Fibroblast of lung (primary cell): ENCODE data around the gene PPP5C. TPM values are rescaled to one million over a fixed set of nuclear protein-coding genes. Genes with fewer than 3 reads are reported as not detected.
A peak's percentile ranks its signal among the peaks of the same experiment; 100 is the strongest.

Experiments
- DNase-seq, 2 donors: peaks; one replicate each; pipeline versions ENCODE4 v3.0.0 to v3.0.0-alpha.2; 2010; ENCODE audit warnings: low read depth in 2 of 2
- H2AFZ ChIP-seq: 2 replicates; pipeline ENCODE4 v1.5.1; 2012; ENCODE audit warnings: low read length, control low read depth, inconsistent platforms
- H3K27ac ChIP-seq: 2 replicates; pipeline ENCODE4 v1.5.1; 2011; ENCODE audit warnings: low read length, control low read depth; ENCODE audit not compliant: insufficient read depth
- H3K27me3 ChIP-seq: 2 replicates; pipeline ENCODE4 v1.5.1; 2011; ENCODE audit warnings: mild to moderate bottlenecking, low read length; ENCODE audit not compliant: control insufficient read depth, insufficient read depth
- H3K36me3 ChIP-seq: 2 replicates; pipeline ENCODE4 v1.5.1; 2011; ENCODE audit warnings: low read length; ENCODE audit not compliant: control insufficient read depth, insufficient read depth
- H3K4me1 ChIP-seq: 2 replicates; pipeline ENCODE4 v1.5.1; 2011; ENCODE audit warnings: low read length; ENCODE audit not compliant: control insufficient read depth, insufficient read depth; ENCODE audit errors: extremely low read depth
- H3K4me2 ChIP-seq: 2 replicates; pipeline ENCODE4 v1.5.1; 2011; ENCODE audit warnings: low read length, control low read depth; ENCODE audit not compliant: insufficient read depth; ENCODE audit errors: extremely low read depth
- H3K4me3 ChIP-seq, 4 experiments: fragments of 200-600 bp in 1 of 4; sonication (generic) in 1 of 4; replicated peaks in 1 of 4; 2 replicates each; pipeline ENCODE4 v1.5.1; 2011 to 2016; ENCODE audit warnings: low read length in 4 of 4, low read depth in 3 of 4, mild to moderate bottlenecking in 3 of 4, control low read depth in 2 of 4, inconsistent platforms in 1 of 4, mixed read lengths in 1 of 4; ENCODE audit not compliant: insufficient read depth in 1 of 4; ENCODE audit errors: control extremely low read depth in 1 of 4
- H3K79me2 ChIP-seq: 2 replicates; pipeline ENCODE4 v1.5.1; 2012; ENCODE audit warnings: mild to moderate bottlenecking, low read length, inconsistent platforms; ENCODE audit not compliant: control insufficient read depth, insufficient read depth
- H3K9ac ChIP-seq: 2 replicates; pipeline ENCODE4 v1.5.1; 2011; ENCODE audit warnings: mild to moderate bottlenecking, low read length, control low read depth; ENCODE audit not compliant: insufficient read depth
- H3K9me3 ChIP-seq: 2 replicates; pipeline ENCODE4 v1.5.1; 2012; ENCODE audit warnings: low read depth, low read length; ENCODE audit not compliant: control insufficient read depth, insufficient read depth
- H4K20me1 ChIP-seq: 2 replicates; pipeline ENCODE4 v1.5.1; 2011; ENCODE audit warnings: low read length; ENCODE audit not compliant: control insufficient read depth, insufficient read depth; ENCODE audit errors: extremely low read depth
- EZH2 ChIP-seq: IDR thresholded peaks from 2 replicates; pipeline ENCODE4 v1.5.1; 2012; ENCODE audit warnings: low read length, control low read depth, mild to moderate bottlenecking; ENCODE audit errors: missing control alignments
- polyA plus RNA-seq, 2 donors: library from polyadenylated mRNA; depleted of rRNA in 1 of 2; stranded (reverse) in 1 of 2; unstranded in 1 of 2; fragments of >200 nt; gene quantifications; 2 replicates each; pipeline ENCODE4 v1.2.1, GENCODE V29; 2011 to 2012; ENCODE audit warnings: missing spikeins in 1 of 2
- total RNA-seq: library from RNA; depleted of rRNA; stranded (reverse); fragments of >200 nt; gene quantifications from 2 replicates; pipeline ENCODE4 v1.2.1, GENCODE V29; 2014
- TF ChIP-seq, protein P1 (sequence below), 2 donors: IDR thresholded peaks in 1 of 2; conservative IDR thresholded peaks in 1 of 2; 1 replicate in 1 of 2; 2 replicates in 1 of 2; pipeline ENCODE4 v1.5.1; 2011 to 2012; ENCODE audit warnings: low read length in 2 of 2, control low read depth in 1 of 2, inconsistent platforms in 1 of 2, low read depth in 1 of 2, mild to moderate bottlenecking in 1 of 2

The PPP5C gene
- total and polyA plus RNA-seq, 2 donors (not counting 1 experiment from before 2014, with no cell fraction given): 46.9 to 94.1 TPM

DNA sequence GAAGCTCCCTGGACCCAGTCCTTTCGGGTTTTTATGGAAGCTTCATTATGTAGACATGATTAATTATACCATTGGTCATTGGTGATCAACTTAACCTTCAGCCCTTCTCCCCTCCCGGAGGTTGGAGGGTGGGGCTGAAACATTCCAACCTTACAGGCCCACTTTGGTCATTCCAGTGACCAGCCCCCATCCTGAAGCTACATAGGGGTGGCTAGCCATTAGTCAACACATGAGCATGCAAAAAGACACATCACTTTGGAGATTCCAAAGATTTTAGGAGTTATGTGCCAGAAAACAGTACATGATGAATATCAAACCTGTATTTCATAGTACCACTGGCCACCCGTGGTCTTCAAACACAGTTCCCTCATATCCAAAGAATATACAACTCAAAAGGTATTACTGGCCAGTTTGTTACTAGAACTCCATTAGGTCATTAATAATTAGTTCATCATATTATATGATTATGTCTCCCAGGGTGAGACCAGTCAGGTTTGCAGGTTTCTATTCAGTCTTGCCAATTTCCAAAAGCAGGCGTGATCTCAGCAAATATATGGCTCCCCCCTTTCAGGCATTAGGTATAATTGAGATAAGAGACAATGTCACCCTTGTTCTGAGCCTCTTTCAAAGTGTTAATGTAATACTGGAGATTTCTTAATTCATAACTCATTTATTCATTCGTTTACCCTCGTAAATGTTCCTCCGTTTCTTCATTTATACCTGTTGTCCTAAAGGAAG is 11.1 kb downstream of the PPP5C start:
- Histone ChIP-seq H3K4me2 (peak overlapping the region; percentile 3), H2AFZ (no peak overlapping the region), H3K79me2 (peaks cover 49% of the 10 kb centered on the region), H3K9ac (no peak overlapping the region), H4K20me1 (no peaks in the 10 kb centered on the region), H3K27me3 (no peaks in the 10 kb centered on the region), H3K36me3 (peaks cover 24% of the 10 kb centered on the region), H3K9me3 (no peaks in the 10 kb centered on the region), H3K4me1 (peaks cover 12% of the 10 kb centered on the region), H3K27ac (no peak overlapping the region), H3K4me3 (no peak overlapping the region)
- TF ChIP-seq, protein P1, sequence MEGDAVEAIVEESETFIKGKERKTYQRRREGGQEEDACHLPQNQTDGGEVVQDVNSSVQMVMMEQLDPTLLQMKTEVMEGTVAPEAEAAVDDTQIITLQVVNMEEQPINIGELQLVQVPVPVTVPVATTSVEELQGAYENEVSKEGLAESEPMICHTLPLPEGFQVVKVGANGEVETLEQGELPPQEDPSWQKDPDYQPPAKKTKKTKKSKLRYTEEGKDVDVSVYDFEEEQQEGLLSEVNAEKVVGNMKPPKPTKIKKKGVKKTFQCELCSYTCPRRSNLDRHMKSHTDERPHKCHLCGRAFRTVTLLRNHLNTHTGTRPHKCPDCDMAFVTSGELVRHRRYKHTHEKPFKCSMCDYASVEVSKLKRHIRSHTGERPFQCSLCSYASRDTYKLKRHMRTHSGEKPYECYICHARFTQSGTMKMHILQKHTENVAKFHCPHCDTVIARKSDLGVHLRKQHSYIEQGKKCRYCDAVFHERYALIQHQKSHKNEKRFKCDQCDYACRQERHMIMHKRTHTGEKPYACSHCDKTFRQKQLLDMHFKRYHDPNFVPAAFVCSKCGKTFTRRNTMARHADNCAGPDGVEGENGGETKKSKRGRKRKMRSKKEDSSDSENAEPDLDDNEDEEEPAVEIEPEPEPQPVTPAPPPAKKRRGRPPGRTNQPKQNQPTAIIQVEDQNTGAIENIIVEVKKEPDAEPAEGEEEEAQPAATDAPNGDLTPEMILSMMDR (conservative IDR thresholded peaks at IDR 0.05 in 1 of 2, IDR thresholded peaks at IDR 0.05 in 1 of 2; ENCODE audit: low read depth in 1 of 2, low read length in 2 of 2): no peak
- TF ChIP-seq EZH2: no peak
- DNase-seq: peak in 1 of 2 donors; percentile 84

DNA sequence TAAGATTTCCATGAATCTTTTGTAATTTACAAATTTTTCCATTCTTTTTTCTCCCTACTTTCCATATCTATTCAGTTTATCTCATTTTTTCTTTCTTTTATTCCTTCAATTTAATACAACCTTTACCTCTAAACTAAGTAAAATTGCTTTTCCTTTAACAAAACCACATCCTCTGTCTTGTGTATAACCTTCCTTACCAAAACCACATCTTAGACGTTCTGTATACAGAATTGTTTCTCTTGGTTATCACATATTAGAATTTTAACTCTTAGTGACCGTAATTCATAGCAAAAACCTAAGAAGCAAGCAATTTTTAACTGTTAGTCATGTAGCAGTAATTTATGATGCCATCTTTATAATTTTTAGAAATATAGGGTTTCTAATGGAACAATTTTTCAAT is 15.0 kb downstream of the PPP5C start:
- peaks cover 26% of the 10 kb centered on the region for H3K79me2 ChIP-seq
- no peak overlapping the region for H3K9ac ChIP-seq
- H3K36me3 ChIP-seq: no peaks in the 10 kb centered on the region
- no peaks in the 10 kb centered on the region for H4K20me1 ChIP-seq
- H2AFZ ChIP-seq: no peak overlapping the region
- TF ChIP-seq, protein P1 (conservative IDR thresholded peaks at IDR 0.05 in 1 of 2, IDR thresholded peaks at IDR 0.05 in 1 of 2; ENCODE audit: low read depth in 1 of 2, low read length in 2 of 2): no peak
- no peak for TF ChIP-seq EZH2
- no peak overlapping the region for H3K4me2 ChIP-seq
- H3K4me1 ChIP-seq: peaks cover 9% of the 10 kb centered on the region
- H3K9me3 ChIP-seq: no peaks in the 10 kb centered on the region
- H3K4me3 ChIP-seq: no peak overlapping the region
- DNase-seq: peak in 1 of 2 donors; percentile 61
- no peaks in the 10 kb centered on the region for H3K27me3 ChIP-seq
- H3K27ac ChIP-seq: no peak overlapping the region

DNA sequence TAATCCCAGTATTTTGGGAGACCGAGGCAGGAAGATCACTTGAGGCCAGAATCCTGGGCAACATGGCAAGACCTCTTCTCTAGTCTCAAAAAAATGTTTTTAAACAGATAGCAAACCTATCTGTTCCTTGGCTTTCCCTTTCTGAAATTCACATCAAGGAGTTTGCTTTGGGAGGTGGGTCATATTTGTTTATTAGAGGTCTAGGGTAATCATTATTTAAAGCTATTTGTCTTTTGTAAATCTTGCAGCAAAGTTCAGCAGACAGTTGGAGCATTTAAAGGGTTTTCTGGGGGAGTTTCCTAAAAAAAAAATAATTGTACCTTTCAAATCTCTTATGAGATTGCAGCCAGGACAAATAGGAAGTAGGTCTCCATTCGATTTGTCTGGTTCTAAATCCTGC is 17.5 kb downstream of the PPP5C start:
- no peak for DNase-seq
- H3K79me2 ChIP-seq: peaks cover 18% of the 10 kb centered on the region
- no peak overlapping the region for H3K27ac ChIP-seq
- H3K4me1 ChIP-seq: no peaks in the 10 kb centered on the region
- H3K36me3 ChIP-seq: peaks cover 1% of the 10 kb centered on the region
- TF ChIP-seq EZH2: no peak
- TF ChIP-seq, protein P1 (conservative IDR thresholded peaks at IDR 0.05 in 1 of 2, IDR thresholded peaks at IDR 0.05 in 1 of 2; ENCODE audit: low read depth in 1 of 2, low read length in 2 of 2): no peak
- H3K4me2 ChIP-seq: no peak overlapping the region
- no peaks in the 10 kb centered on the region for H4K20me1 ChIP-seq
- no peaks in the 10 kb centered on the region for H3K27me3 ChIP-seq
- H2AFZ ChIP-seq: no peak overlapping the region
- H3K9me3 ChIP-seq: no peaks in the 10 kb centered on the region
- no peak overlapping the region for H3K4me3 ChIP-seq
- no peak overlapping the region for H3K9ac ChIP-seq
